HepG2 (cell line): ENCODE measurements around the gene TUBA4A. TPM values are rescaled to one million over a fixed set of nuclear protein-coding genes. Genes with fewer than 3 reads are reported as not detected.

Experiments used
- AGO1 ChIP-seq: fragments of 200-400 bp; formaldehyde crosslinking; IDR thresholded peaks from 2 replicates; pipeline ENCODE4 v1.6.1; 2017; ENCODE audit warnings: mild to moderate bottlenecking, low read depth, low read length, moderate library complexity; ENCODE audit not compliant: poor library complexity, severe bottlenecking
- FOXA1 ChIP-seq, 2 experiments: fragments of 450-650 bp in 1 of 2; sonication (generic) in 1 of 2; formaldehyde crosslinking in 1 of 2; IDR thresholded peaks; 2 replicates each; pipeline versions ENCODE4 v1.4.0 to v1.6.1; 2016 to 2020; ENCODE audit warnings: missing genetic modification reagents in 1 of 2
- JUND ChIP-seq: sonication (generic); formaldehyde crosslinking; IDR thresholded peaks from 2 replicates; pipeline ENCODE4 v1.8.0; 2022; ENCODE audit warnings: mild to moderate bottlenecking, missing genetic modification reagents
- POLR2A ChIP-seq, 2 experiments: IDR thresholded peaks; 2 replicates each; pipeline ENCODE4 v1.6.1; 2011; ENCODE audit warnings: low read depth in 2 of 2, low read length in 2 of 2, mild to moderate bottlenecking in 1 of 2, moderate library complexity in 1 of 2; ENCODE audit not compliant: insufficient read depth in 1 of 2
- PRMT3 ChIP-seq: sonication (generic); formaldehyde crosslinking; IDR thresholded peaks from 2 replicates; pipeline ENCODE4 v1.8.1; 2022; ENCODE audit warnings: low read depth, mild to moderate bottlenecking, moderate library complexity, missing genetic modification reagents, borderline replicate concordance
- SMAD3 ChIP-seq: sonication (generic); formaldehyde crosslinking; IDR thresholded peaks from 2 replicates; pipeline ENCODE4 v1.4.0; 2020; ENCODE audit warnings: missing genetic modification reagents
- ZBTB7A ChIP-seq: sonication (generic); formaldehyde crosslinking; IDR thresholded peaks from 2 replicates; pipeline ENCODE4 v1.8.0; 2022; ENCODE audit warnings: mild to moderate bottlenecking, missing genetic modification reagents
- ZBTB7B ChIP-seq: sonication (generic); formaldehyde crosslinking; IDR thresholded peaks from 2 replicates; pipeline ENCODE4 v1.4.0; 2020; ENCODE audit warnings: missing genetic modification reagents
- ZFYVE20 ChIP-seq: sonication (generic); formaldehyde crosslinking; IDR thresholded peaks from 2 replicates; pipeline ENCODE4 v1.8.0; 2023; ENCODE audit warnings: low read depth, mild to moderate bottlenecking, moderate library complexity, missing genetic modification reagents, borderline replicate concordance
- ZNF605 ChIP-seq: sonication (generic); formaldehyde crosslinking; IDR thresholded peaks from 2 replicates; pipeline ENCODE4 v1.8.0; 2022; ENCODE audit warnings: mild to moderate bottlenecking, missing genetic modification reagents
- ZNF678 ChIP-seq: sonication (generic); formaldehyde crosslinking; IDR thresholded peaks from 2 replicates; pipeline ENCODE4 v1.4.0; 2020; ENCODE audit warnings: mild to moderate bottlenecking, missing genetic modification reagents
- ZNF788 ChIP-seq: sonication (generic); formaldehyde crosslinking; IDR thresholded peaks from 2 replicates; pipeline ENCODE4 v1.5.0; 2020; ENCODE audit warnings: mild to moderate bottlenecking, missing genetic modification reagents, borderline replicate concordance
- ZNF792 ChIP-seq: IDR thresholded peaks from 2 replicates; pipeline ENCODE4 v1.6.1; 2016
- ZSCAN20 ChIP-seq: sonication (generic); formaldehyde crosslinking; IDR thresholded peaks from 2 replicates; pipeline ENCODE4 v1.4.0; 2020; ENCODE audit warnings: missing genetic modification reagents, mild to moderate bottlenecking, borderline replicate concordance
- polyA plus RNA-seq, 8 experiments: library from polyadenylated mRNA; depleted of rRNA in 3 of 8; stranded (reverse) in 7 of 8; unstranded in 1 of 8; fragments of >200 nt; fragmentation: Illumina TruSeq in 4 of 8; extraction: Trizol in 4 of 8; gene quantifications; 2 replicates each; pipeline versions ENCODE4 v1.2.1 to v1.2.3, GENCODE V29; 2011 to 2016; ENCODE audit warnings: low read depth in 4 of 8, missing spikeins in 1 of 8, mixed read lengths in 1 of 8; ENCODE audit not compliant: insufficient read depth in 1 of 8
- total RNA-seq, 5 experiments: library from RNA; depleted of rRNA; stranded (reverse); fragments of >200 nt; fragmentation: Illumina TruSeq; extraction: Trizol; gene quantifications; 2 replicates each; pipeline ENCODE4 v1.2.3, GENCODE V29; 2016; ENCODE audit warnings: low read depth in 1 of 5
- TF ChIP-seq, protein P1 (sequence below): conservative IDR thresholded peaks from 2 replicates; pipeline ENCODE4 v1.6.1; 2018; ENCODE audit warnings: missing genetic modification reagents
- TF ChIP-seq, protein P2 (sequence below): sonication (generic); formaldehyde crosslinking; IDR thresholded peaks from 2 replicates; pipeline ENCODE4 v1.4.0; 2020; ENCODE audit warnings: missing genetic modification reagents, mild to moderate bottlenecking, borderline replicate concordance
- TF ChIP-seq, protein P3 (sequence below): sonication (generic); formaldehyde crosslinking; IDR thresholded peaks from 2 replicates; pipeline ENCODE4 v1.5.0; 2020; ENCODE audit warnings: mild to moderate bottlenecking, missing genetic modification reagents
- TF ChIP-seq, protein P4 (sequence below): sonication (generic); formaldehyde crosslinking; IDR thresholded peaks from 2 replicates; pipeline ENCODE4 v1.5.1; 2020; ENCODE audit warnings: missing genetic modification reagents, mild to moderate bottlenecking, borderline replicate concordance

TUBA4A gene
- total and polyA plus RNA-seq, 2 of the 13 experiments (the other 11 are each of a cell fraction or from before 2014, with no cell fraction given), result 1.3 to 12.7 TPM

DNA sequence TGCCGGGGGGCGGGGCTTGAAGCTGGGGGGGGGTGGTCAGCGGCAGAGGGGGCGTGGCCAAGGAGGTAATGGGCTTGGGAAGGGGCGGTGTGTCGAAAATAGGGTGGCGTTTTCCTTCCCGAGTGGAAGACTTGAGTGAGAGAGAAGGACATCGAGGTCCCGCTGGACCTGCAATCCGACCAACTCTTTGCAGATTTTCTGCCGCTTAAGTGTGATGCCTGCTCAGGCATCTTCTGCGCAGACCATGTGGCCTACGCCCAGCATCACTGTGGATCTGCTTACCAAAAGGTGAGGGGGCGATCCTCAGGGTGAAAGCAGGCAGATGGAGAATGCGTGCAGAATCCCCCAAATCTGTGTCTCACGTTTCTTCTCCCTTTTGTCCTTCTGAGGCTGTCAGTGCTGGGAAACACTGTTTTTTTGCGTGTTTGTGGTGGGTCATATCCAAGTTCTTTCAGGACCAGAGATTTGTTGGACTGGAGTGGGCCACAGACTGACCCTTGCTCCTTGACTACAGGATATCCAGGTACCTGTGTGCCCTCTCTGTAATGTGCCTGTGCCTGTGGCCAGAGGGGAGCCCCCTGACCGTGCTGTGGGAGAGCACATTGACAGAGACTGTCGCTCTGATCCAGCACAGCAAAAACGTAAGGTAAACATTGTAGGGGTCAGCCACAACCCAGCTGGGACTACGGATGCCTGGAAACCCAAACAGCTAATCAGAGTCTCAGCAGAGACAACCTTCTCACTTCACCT, 46.4 kb downstream of the TUBA4A start (continued):
- TF ChIP-seq, protein P1, sequence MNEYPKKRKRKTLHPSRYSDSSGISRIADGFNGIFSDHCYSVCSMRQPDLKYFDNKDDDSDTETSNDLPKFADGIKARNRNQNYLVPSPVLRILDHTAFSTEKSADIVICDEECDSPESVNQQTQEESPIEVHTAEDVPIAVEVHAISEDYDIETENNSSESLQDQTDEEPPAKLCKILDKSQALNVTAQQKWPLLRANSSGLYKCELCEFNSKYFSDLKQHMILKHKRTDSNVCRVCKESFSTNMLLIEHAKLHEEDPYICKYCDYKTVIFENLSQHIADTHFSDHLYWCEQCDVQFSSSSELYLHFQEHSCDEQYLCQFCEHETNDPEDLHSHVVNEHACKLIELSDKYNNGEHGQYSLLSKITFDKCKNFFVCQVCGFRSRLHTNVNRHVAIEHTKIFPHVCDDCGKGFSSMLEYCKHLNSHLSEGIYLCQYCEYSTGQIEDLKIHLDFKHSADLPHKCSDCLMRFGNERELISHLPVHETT (CRISPR knock-in tag), result peak; percentile 46; the same call in 1 of the 2 replicates
- no peak; the same call in 1 of the 2 replicates for TF ChIP-seq PRMT3 (CRISPR knock-in tag)
- TF ChIP-seq POLR2A (IDR thresholded peaks at IDR 0.05; ENCODE audit: insufficient read depth in 1 of 2, low read depth in 2 of 2, low read length in 2 of 2), result 0 out of 4 replicates have a peak, but pooled peaks of 1 of the 2 experiments have one; percentile 10
- 0 out of 2 replicates have a peak, but pooled peaks have one; percentile 84 for TF ChIP-seq ZNF605 (CRISPR knock-in tag)
- peak; percentile 65 for TF ChIP-seq ZNF788 (CRISPR knock-in tag)
- TF ChIP-seq, protein P2, sequence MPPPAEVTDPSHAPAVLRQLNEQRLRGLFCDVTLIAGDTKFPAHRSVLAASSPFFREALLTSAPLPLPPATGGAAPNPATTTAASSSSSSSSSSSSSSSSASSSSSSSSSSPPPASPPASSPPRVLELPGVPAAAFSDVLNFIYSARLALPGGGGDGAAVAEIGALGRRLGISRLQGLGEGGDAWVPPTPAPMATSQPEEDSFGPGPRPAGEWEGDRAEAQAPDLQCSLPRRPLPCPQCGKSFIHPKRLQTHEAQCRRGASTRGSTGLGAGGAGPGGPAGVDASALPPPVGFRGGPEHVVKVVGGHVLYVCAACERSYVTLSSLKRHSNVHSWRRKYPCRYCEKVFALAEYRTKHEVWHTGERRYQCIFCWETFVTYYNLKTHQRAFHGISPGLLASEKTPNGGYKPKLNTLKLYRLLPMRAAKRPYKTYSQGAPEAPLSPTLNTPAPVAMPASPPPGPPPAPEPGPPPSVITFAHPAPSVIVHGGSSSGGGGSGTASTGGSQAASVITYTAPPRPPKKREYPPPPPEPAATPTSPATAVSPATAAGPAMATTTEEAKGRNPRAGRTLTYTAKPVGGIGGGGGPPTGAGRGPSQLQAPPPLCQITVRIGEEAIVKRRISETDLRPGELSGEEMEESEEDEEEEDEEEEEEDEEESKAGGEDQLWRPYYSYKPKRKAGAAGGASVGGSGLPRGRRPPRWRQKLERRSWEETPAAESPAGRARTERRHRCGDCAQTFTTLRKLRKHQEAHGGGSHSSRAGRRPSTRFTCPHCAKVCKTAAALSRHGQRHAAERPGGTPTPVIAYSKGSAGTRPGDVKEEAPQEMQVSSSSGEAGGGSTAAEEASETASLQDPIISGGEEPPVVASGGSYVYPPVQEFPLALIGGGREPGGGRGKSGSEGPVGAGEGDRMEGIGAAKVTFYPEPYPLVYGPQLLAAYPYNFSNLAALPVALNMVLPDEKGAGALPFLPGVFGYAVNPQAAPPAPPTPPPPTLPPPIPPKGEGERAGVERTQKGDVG, result peak; percentile 24; the same call in 1 of the 2 replicates
- TF ChIP-seq ZSCAN20 (CRISPR knock-in tag), result no peak
- no peak for TF ChIP-seq ZNF792 (CRISPR knock-in tag)
- no peak for TF ChIP-seq SMAD3 (CRISPR knock-in tag)
- TF ChIP-seq JUND (CRISPR knock-in tag), result no peak
- TF ChIP-seq FOXA1 (IDR thresholded peaks at IDR 0.05), result no peak
- peak; percentile 75 for TF ChIP-seq FOXA1 (CRISPR knock-in tag; IDR thresholded peaks at IDR 0.05)
- TF ChIP-seq ZNF678 (CRISPR knock-in tag), result peak; percentile 26; the same call in 1 of the 2 replicates
- TF ChIP-seq ZBTB7A (CRISPR knock-in tag), result no peak
- TF ChIP-seq ZBTB7B (CRISPR knock-in tag), result peak; percentile 16; the same call in 1 of the 2 replicates
- TF ChIP-seq, protein P3, sequence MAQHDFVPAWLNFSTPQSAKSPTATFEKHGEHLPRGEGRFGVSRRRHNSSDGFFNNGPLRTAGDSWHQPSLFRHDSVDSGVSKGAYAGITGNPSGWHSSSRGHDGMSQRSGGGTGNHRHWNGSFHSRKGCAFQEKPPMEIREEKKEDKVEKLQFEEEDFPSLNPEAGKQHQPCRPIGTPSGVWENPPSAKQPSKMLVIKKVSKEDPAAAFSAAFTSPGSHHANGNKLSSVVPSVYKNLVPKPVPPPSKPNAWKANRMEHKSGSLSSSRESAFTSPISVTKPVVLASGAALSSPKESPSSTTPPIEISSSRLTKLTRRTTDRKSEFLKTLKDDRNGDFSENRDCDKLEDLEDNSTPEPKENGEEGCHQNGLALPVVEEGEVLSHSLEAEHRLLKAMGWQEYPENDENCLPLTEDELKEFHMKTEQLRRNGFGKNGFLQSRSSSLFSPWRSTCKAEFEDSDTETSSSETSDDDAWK (CRISPR knock-in tag), result no peak
- TF ChIP-seq ZFYVE20 (CRISPR knock-in tag), result no peak
- TF ChIP-seq, protein P4, sequence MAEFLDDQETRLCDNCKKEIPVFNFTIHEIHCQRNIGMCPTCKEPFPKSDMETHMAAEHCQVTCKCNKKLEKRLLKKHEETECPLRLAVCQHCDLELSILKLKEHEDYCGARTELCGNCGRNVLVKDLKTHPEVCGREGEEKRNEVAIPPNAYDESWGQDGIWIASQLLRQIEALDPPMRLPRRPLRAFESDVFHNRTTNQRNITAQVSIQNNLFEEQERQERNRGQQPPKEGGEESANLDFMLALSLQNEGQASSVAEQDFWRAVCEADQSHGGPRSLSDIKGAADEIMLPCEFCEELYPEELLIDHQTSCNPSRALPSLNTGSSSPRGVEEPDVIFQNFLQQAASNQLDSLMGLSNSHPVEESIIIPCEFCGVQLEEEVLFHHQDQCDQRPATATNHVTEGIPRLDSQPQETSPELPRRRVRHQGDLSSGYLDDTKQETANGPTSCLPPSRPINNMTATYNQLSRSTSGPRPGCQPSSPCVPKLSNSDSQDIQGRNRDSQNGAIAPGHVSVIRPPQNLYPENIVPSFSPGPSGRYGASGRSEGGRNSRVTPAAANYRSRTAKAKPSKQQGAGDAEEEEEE (CRISPR knock-in tag), result no peak
- TF ChIP-seq AGO1, result no peak
